HepG2 (cell line): Measurements from ENCODE around the gene TDG. TPM values are rescaled to one million over a fixed set of nuclear protein-coding genes. Genes with fewer than 3 reads are reported as not detected.
A peak's percentile ranks its signal among the peaks of the same experiment; 100 is the strongest.

Experiments
- CCDC6 ChIP-seq: sonication (generic); formaldehyde crosslinking; IDR thresholded peaks from 2 replicates; pipeline ENCODE4 v1.8.1; 2022; ENCODE audit warnings: mild to moderate bottlenecking, missing genetic modification reagents, moderate library complexity
- HBP1 ChIP-seq: IDR thresholded peaks from 2 replicates; pipeline ENCODE4 v1.6.1; 2016; ENCODE audit warnings: low read depth, control low read depth
- JUND ChIP-seq: sonication (generic); formaldehyde crosslinking; IDR thresholded peaks from 2 replicates; pipeline ENCODE4 v1.8.0; 2022; ENCODE audit warnings: mild to moderate bottlenecking, missing genetic modification reagents
- KDM5A ChIP-seq: fragments of 200-600 bp; sonication (generic); IDR thresholded peaks from 2 replicates; pipeline ENCODE4 v1.7.0; 2018; ENCODE audit warnings: antibody characterized with exemption, mild to moderate bottlenecking, low read length, borderline replicate concordance
- KLF6 ChIP-seq: IDR thresholded peaks from 2 replicates; pipeline ENCODE4 v1.8.0; 2016; ENCODE audit warnings: missing biosample characterization, missing genetic modification reagents
- MAFF ChIP-seq: IDR thresholded peaks from 2 replicates; pipeline ENCODE4 v1.6.1; 2011; ENCODE audit warnings: low read depth, low read length, improper control_type of control experiment
- NCOA2 ChIP-seq: sonication (generic); formaldehyde crosslinking; IDR thresholded peaks from 2 replicates; pipeline ENCODE4 v1.8.0; 2022; ENCODE audit warnings: inconsistent platforms
- NCOR1 ChIP-seq: fragments of 200-600 bp; sonication (generic); IDR thresholded peaks from 2 replicates; pipeline ENCODE4 v1.7.0; 2017; ENCODE audit warnings: antibody characterized with exemption, low read length, borderline replicate concordance
- NFKB2 ChIP-seq: sonication (generic); formaldehyde crosslinking; IDR thresholded peaks from 2 replicates; pipeline ENCODE4 v1.4.0; 2020; ENCODE audit warnings: missing genetic modification reagents, borderline replicate concordance
- PLSCR1 ChIP-seq: sonication (generic); formaldehyde crosslinking; IDR thresholded peaks from 2 replicates; pipeline ENCODE4 v1.5.0; 2020; ENCODE audit warnings: missing genetic modification reagents, mild to moderate bottlenecking, borderline replicate concordance
- TFDP1 ChIP-seq: IDR thresholded peaks from 2 replicates; pipeline ENCODE4 v1.6.1; 2016; ENCODE audit warnings: missing compliant biosample characterization, missing genetic modification reagents, borderline replicate concordance
- ZBTB10 ChIP-seq: sonication (generic); formaldehyde crosslinking; IDR thresholded peaks from 2 replicates; pipeline ENCODE4 v1.4.0; 2020; ENCODE audit warnings: missing genetic modification reagents, borderline replicate concordance
- ZBTB21 ChIP-seq: sonication (generic); formaldehyde crosslinking; IDR thresholded peaks from 2 replicates; pipeline ENCODE4 v1.4.0; 2020; ENCODE audit warnings: missing genetic modification reagents
- ZBTB39 ChIP-seq: sonication (generic); formaldehyde crosslinking; IDR thresholded peaks from 2 replicates; pipeline ENCODE4 v1.5.0; 2020; ENCODE audit warnings: missing genetic modification reagents
- ZKSCAN1 ChIP-seq: fragments of 150-350 bp; IDR thresholded peaks from 2 replicates; pipeline ENCODE4 v1.6.1; 2014; ENCODE audit warnings: low read length
- ZNF10 ChIP-seq: sonication (generic); formaldehyde crosslinking; IDR thresholded peaks from 2 replicates; pipeline ENCODE4 v1.4.0; 2020; ENCODE audit warnings: mild to moderate bottlenecking, low read depth, missing genetic modification reagents, borderline replicate concordance
- ZNF205 ChIP-seq: IDR thresholded peaks from 2 replicates; pipeline ENCODE4 v1.6.1; 2018; ENCODE audit warnings: missing biosample characterization, missing genetic modification reagents
- ZNF431 ChIP-seq: sonication (generic); formaldehyde crosslinking; IDR thresholded peaks from 2 replicates; pipeline ENCODE4 v1.9.0; 2022; ENCODE audit warnings: missing genetic modification reagents, low read depth, mild to moderate bottlenecking, borderline replicate concordance
- ZNF567 ChIP-seq: sonication (generic); formaldehyde crosslinking; IDR thresholded peaks from 2 replicates; pipeline ENCODE4 v1.8.1; 2023; ENCODE audit warnings: mild to moderate bottlenecking, missing genetic modification reagents, borderline replicate concordance
- ZNF674 ChIP-seq: sonication (generic); formaldehyde crosslinking; IDR thresholded peaks from 2 replicates; pipeline ENCODE4 v1.5.0; 2020; ENCODE audit warnings: low read depth, mild to moderate bottlenecking, missing genetic modification reagents
- polyA plus RNA-seq, 8 experiments: library from polyadenylated mRNA; depleted of rRNA in 3 of 8; stranded (reverse) in 7 of 8; unstranded in 1 of 8; fragments of >200 nt; fragmentation: Illumina TruSeq in 4 of 8; extraction: Trizol in 4 of 8; gene quantifications; 2 replicates each; pipeline versions ENCODE4 v1.2.1 to v1.2.3, GENCODE V29; 2011 to 2016; ENCODE audit warnings: low read depth in 4 of 8, missing spikeins in 1 of 8, mixed read lengths in 1 of 8; ENCODE audit not compliant: insufficient read depth in 1 of 8
- total RNA-seq, 5 experiments: library from RNA; depleted of rRNA; stranded (reverse); fragments of >200 nt; fragmentation: Illumina TruSeq; extraction: Trizol; gene quantifications; 2 replicates each; pipeline ENCODE4 v1.2.3, GENCODE V29; 2016; ENCODE audit warnings: low read depth in 1 of 5

The TDG gene
- total and polyA plus RNA-seq, 2 of the 13 experiments (the other 11 are each of a cell fraction or from before 2014, with no cell fraction given): 14.2 to 19.5 TPM

- TF ChIP-seq TFDP1 (peak; percentile 80; the same call in 1 of the 2 replicates), NCOR1 (peak; percentile 41; the same call in 1 of the 2 replicates), JUND (CRISPR knock-in tag) (0 out of 2 replicates have a peak, but pooled peaks have one; percentile 38), NFKB2 (CRISPR knock-in tag) (peak; percentile 83; the same call in 1 of the 2 replicates), NCOA2 (CRISPR knock-in tag) (0 out of 2 replicates have a peak, but pooled peaks have one; percentile 12), ZBTB10 (CRISPR knock-in tag) (peak; percentile 58), ZBTB39 (CRISPR knock-in tag) (no peak), ZNF431 (CRISPR knock-in tag) (peak; percentile 78; the same call in 1 of the 2 replicates), ZNF674 (no peak), KLF6 (CRISPR knock-in tag) (peak; percentile 89), PLSCR1 (no peak), KDM5A (peak; percentile 88), ZNF205 (CRISPR knock-in tag) (0 out of 2 replicates have a peak, but pooled peaks have one; percentile 52), ZNF567 (CRISPR knock-in tag) (peak; percentile 78; the same call in 1 of the 2 replicates), ZNF10 (CRISPR knock-in tag) (no peak), MAFF (peak; percentile 61), ZKSCAN1 (no peak), CCDC6 (no peak), ZBTB21 (CRISPR knock-in tag) (no peak), HBP1 (CRISPR knock-in tag) (peak; percentile 64; the same call in 1 of the 2 replicates)
Observed at GRCh38 chr12:103965590-103966504, at the start of gene TDG (continued).
